H1 (cell line): Measurements from ENCODE around the gene SMAD7. TPM values are rescaled to one million over a fixed set of nuclear protein-coding genes. Genes with fewer than 3 reads are reported as not detected.

ENCODE experiments used
- CTCF ChIA-PET: fragments of 300-600 bp; sonication (Branson Sonifier 250); formaldehyde crosslinking; loops from one replicate; lab custom pipeline; 2021; ENCODE audit not compliant: partially characterized antibody; lab: Charles Lee
- POLR2A ChIA-PET: fragments of 300-600 bp; sonication (Branson Sonifier 250); formaldehyde crosslinking; loops from one replicate; lab custom pipeline; 2021; ENCODE audit warnings: inconsistent platforms; ENCODE audit not compliant: partially characterized antibody; lab: Charles Lee
- DNase-seq, 2 experiments: peaks; one replicate each; pipeline versions ENCODE4 v3.0.0 to v3.0.0-alpha.2; 2010 to 2022; ENCODE audit warnings: low spot score in 2 of 2, low read depth in 1 of 2, mixed read lengths in 1 of 2
- FAIRE-seq: peaks from 2 replicates; lab custom pipeline; 2011; peaks lifted over from hg19 to GRCh38; lab: Jason Lieb, UNC
- H2AFZ ChIP-seq: 2 replicates; pipeline ENCODE4 v1.8.1; 2012; ENCODE audit warnings: low read length, inconsistent platforms
- H2AK5ac ChIP-seq: 2 replicates; pipeline ENCODE4 v1.6.1; 2013; ENCODE audit warnings: low read depth, low read length
- H2BK120ac ChIP-seq: replicated peaks from 2 replicates; pipeline ENCODE3; 2013; ENCODE audit warnings: low read depth, low read length, inconsistent platforms
- H2BK12ac ChIP-seq: 2 replicates; pipeline ENCODE4 v1.6.1; 2013; ENCODE audit warnings: low read depth, low read length
- H2BK15ac ChIP-seq: 2 replicates; pipeline ENCODE4 v1.6.1; 2013; ENCODE audit warnings: low read length
- H2BK20ac ChIP-seq: 2 replicates; pipeline ENCODE4 v1.6.1; 2013; ENCODE audit warnings: low read length
- H2BK5ac ChIP-seq: 2 replicates; pipeline ENCODE4 v1.6.1; 2013; ENCODE audit warnings: low read depth, low read length
- H3K14ac ChIP-seq: 2 replicates; pipeline ENCODE4 v1.6.1; 2013; ENCODE audit warnings: inconsistent platforms; ENCODE audit not compliant: insufficient read length
- H3K18ac ChIP-seq: 2 replicates; pipeline ENCODE4 v1.6.1; 2013; ENCODE audit warnings: low read length; ENCODE audit errors: extremely low read depth
- H3K23ac ChIP-seq: 2 replicates; pipeline ENCODE4 v1.6.1; 2013; ENCODE audit warnings: inconsistent platforms; ENCODE audit not compliant: insufficient read length
- H3K23me2 ChIP-seq: 2 replicates; pipeline ENCODE4 v1.6.1; 2013; ENCODE audit warnings: low read depth, low read length
- H3K27ac ChIP-seq: 2 replicates; pipeline ENCODE4 v1.6.1; 2011; ENCODE audit warnings: low read depth, low read length, inconsistent platforms
- H3K27me3 ChIP-seq, 4 experiments: replicated peaks in 1 of 4; 1 replicate in 1 of 4; 2 replicates in 3 of 4; pipeline versions ENCODE4 v1.6.1 to v1.8.1; 2011 to 2013; ENCODE audit warnings: low read length in 3 of 4, mild to moderate bottlenecking in 3 of 4, inconsistent platforms in 2 of 4, mixed read lengths in 2 of 4, moderate library complexity in 1 of 4; ENCODE audit not compliant: control insufficient read depth in 3 of 4, insufficient read depth in 3 of 4; ENCODE audit errors: extremely low read depth in 1 of 4
- H3K36me3 ChIP-seq, 4 experiments: 2 replicates each; pipeline versions ENCODE4 v1.6.1 to v1.8.1; 2011 to 2013; ENCODE audit warnings: mild to moderate bottlenecking in 4 of 4, low read length in 3 of 4, moderate library complexity in 2 of 4, control low read depth in 1 of 4, inconsistent platforms in 1 of 4; ENCODE audit not compliant: insufficient read depth in 4 of 4, control insufficient read depth in 2 of 4
- H3K4ac ChIP-seq: replicated peaks from 2 replicates; pipeline ENCODE3; 2013; ENCODE audit warnings: low read length, low read depth, mixed read lengths, inconsistent platforms; ENCODE audit not compliant: insufficient read length
- H3K4me1 ChIP-seq, 4 experiments: replicated peaks in 1 of 4; 1 replicate in 1 of 4; 2 replicates in 3 of 4; pipeline versions ENCODE4 v1.6.1 to v1.8.1; 2011 to 2013; ENCODE audit warnings: low read length in 3 of 4, inconsistent platforms in 2 of 4, mixed read lengths in 1 of 4; ENCODE audit not compliant: insufficient read depth in 4 of 4, control insufficient read depth in 3 of 4
- H3K4me2 ChIP-seq, 2 experiments: 2 replicates each; pipeline versions ENCODE4 v1.6.1 to v1.8.1; 2011 to 2013; ENCODE audit warnings: low read depth in 2 of 2, low read length in 2 of 2, control low read depth in 1 of 2, inconsistent platforms in 1 of 2, mild to moderate bottlenecking in 1 of 2; ENCODE audit not compliant: insufficient read depth in 1 of 2
- H3K4me3 ChIP-seq, 4 experiments: fragments of 200-600, 300-600 bp in 1 of 4; sonication (generic), shearing (Covaris generic), sonication (Bioruptor Twin) in 1 of 4; 2 replicates each; pipeline versions ENCODE4 v1.5.1 to v1.8.1; 2011 to 2016; ENCODE audit warnings: low read length in 4 of 4, low read depth in 3 of 4, control low read depth in 2 of 4, inconsistent platforms in 2 of 4, mild to moderate bottlenecking in 2 of 4, mixed read lengths in 1 of 4, moderate library complexity in 1 of 4; ENCODE audit not compliant: insufficient read depth in 2 of 4; ENCODE audit errors: extremely low read depth in 1 of 4
- H3K56ac ChIP-seq: replicated peaks from 2 replicates; pipeline ENCODE3; 2013; ENCODE audit warnings: low read depth, mild to moderate bottlenecking, mixed read lengths, low read length, inconsistent platforms; ENCODE audit not compliant: insufficient read length
- H3K79me1 ChIP-seq: 2 replicates; pipeline ENCODE4 v1.6.1; 2013; ENCODE audit warnings: low read depth, low read length, control low read depth
- H3K79me2 ChIP-seq, 2 experiments: 2 replicates each; pipeline versions ENCODE4 v1.6.1 to v1.8.1; 2012 to 2013; ENCODE audit warnings: low read length in 2 of 2, mild to moderate bottlenecking in 2 of 2, inconsistent platforms in 1 of 2; ENCODE audit not compliant: insufficient read depth in 2 of 2, control insufficient read depth in 1 of 2
- H3K9ac ChIP-seq, 4 experiments: replicated peaks in 1 of 4; 1 replicate in 1 of 4; 2 replicates in 3 of 4; pipeline versions ENCODE4 v1.6.1 to v1.8.1; 2011 to 2013; ENCODE audit warnings: low read depth in 3 of 4, low read length in 3 of 4, control low read depth in 2 of 4, mild to moderate bottlenecking in 2 of 4, moderate library complexity in 2 of 4, inconsistent platforms in 1 of 4; ENCODE audit errors: extremely low read depth in 1 of 4
- H3K9me3 ChIP-seq, 2 experiments: 2 replicates each; pipeline versions ENCODE4 v1.6.1 to v1.8.1; 2012 to 2013; ENCODE audit warnings: mild to moderate bottlenecking in 2 of 2, moderate library complexity in 2 of 2, control low read depth in 1 of 2, inconsistent platforms in 1 of 2, low read depth in 1 of 2, low read length in 1 of 2, mixed read lengths in 1 of 2; ENCODE audit not compliant: insufficient read depth in 2 of 2
- H4K20me1 ChIP-seq, 2 experiments: replicated peaks in 1 of 2; 2 replicates each; pipeline versions ENCODE3 to v1.8.1; 2011 to 2013; ENCODE audit warnings: inconsistent platforms in 2 of 2, low read length in 2 of 2, mild to moderate bottlenecking in 1 of 2; ENCODE audit not compliant: insufficient read depth in 2 of 2, control insufficient read depth in 1 of 2
- H4K5ac ChIP-seq: 2 replicates; pipeline ENCODE4 v1.6.1; 2013; ENCODE audit warnings: low read length, low read depth, mixed read lengths, inconsistent platforms; ENCODE audit not compliant: insufficient read length
- H4K8ac ChIP-seq: 2 replicates; pipeline ENCODE4 v1.8.0; 2013; ENCODE audit warnings: mild to moderate bottlenecking, moderate library complexity, low read length, inconsistent platforms; ENCODE audit not compliant: insufficient read depth; ENCODE audit errors: extremely low read depth
- H4K91ac ChIP-seq: replicated peaks from 2 replicates; pipeline ENCODE3; 2013; ENCODE audit warnings: low read length, mixed read lengths, inconsistent platforms; ENCODE audit not compliant: insufficient read length
- JUND ChIP-seq: IDR thresholded peaks from 2 replicates; pipeline ENCODE4 v1.6.1; 2011; ENCODE audit warnings: mild to moderate bottlenecking, improper control_type of control experiment, low read length
- KDM1A ChIP-seq: fragments of 200-600, 300-600 bp; sonication (generic); IDR thresholded peaks from 2 replicates; pipeline ENCODE4 v1.7.1; 2016; ENCODE audit warnings: mild to moderate bottlenecking, low read length, borderline replicate concordance
- PHF8 ChIP-seq: fragments of 200-600 bp; sonication (generic); conservative IDR thresholded peaks from 2 replicates; pipeline ENCODE4 v1.7.1; 2012; ENCODE audit warnings: low read depth, mild to moderate bottlenecking, inconsistent platforms, low read length, moderate library complexity
- WGBS, 2 experiments: shearing (Covaris generic) in 1 of 2; methylation state at CpG; one replicate each; pipeline versions ENCODE4 v1.1.6 to v1.1.7; 2013 to 2015; ENCODE audit warnings: low lambda C conversion rate in 2 of 2, mixed read lengths in 2 of 2, inconsistent platforms in 1 of 2, low coverage in 1 of 2, missing lambda C conversion rate in 1 of 2; ENCODE audit not compliant: insufficient replicate concordance in 2 of 2, insufficient coverage in 1 of 2, insufficient read length in 1 of 2; ENCODE audit errors: extremely low coverage in 1 of 2, missing lambda C conversion rate in 1 of 2; 5-methylcytosine and 5-hydroxymethylcytosine counted together
- polyA plus RNA-seq, 7 experiments: library from polyadenylated mRNA; depleted of rRNA in 3 of 7; stranded (reverse) in 5 of 7; unstranded in 2 of 7; fragments of >200 nt in 5 of 7; fragments of 200-250 nt in 2 of 7; gene quantifications; 1 replicate in 5 of 7; 2 replicates in 1 of 7; 4 replicates in 1 of 7; pipeline versions ENCODE4 v1.2.1 to v1.2.3, GENCODE V29; 2011 to 2013; ENCODE audit warnings: missing spikeins in 2 of 7, mixed read lengths in 2 of 7
- total RNA-seq: library from RNA; stranded (reverse); fragmentation: NEBNext Ultra II Directional; extraction: Animal tissue kit (Norgen Biotek cat#: 25700); gene quantifications from 2 replicates; pipeline ENCODE4 v1.2.1, GENCODE V29; 2021

Gene SMAD7
- total and polyA plus RNA-seq, 2 of the 8 experiments (the other 6 are each of a cell fraction or from before 2014, with no cell fraction given): 6.5 to 15.5 TPM

- H3K4me2 ChIP-seq: no peak overlapping the region; a peak in 1 of 4 replicates
- peaks cover 0 to 6% of the 10 kb centered on the region in 2 experiments for H4K20me1 ChIP-seq
Observed at GRCh38 chr18:48923746-48924629, 26.8 kb downstream of the SMAD7 start.

More at GRCh38 chr18:48923746-48924629, 26.8 kb downstream of the SMAD7 start:
- H2AFZ ChIP-seq: no peak overlapping the region
- peaks cover 0 to 38% of the 10 kb centered on the region in 2 experiments; a peak in 3 of 4 replicates for H3K79me2 ChIP-seq
- H3K36me3 ChIP-seq: no peaks in the 10 kb centered on the region; a peak in 1 of 8 replicates
- no peak overlapping the region for H3K4ac ChIP-seq
- no peak overlapping the region for H2BK5ac ChIP-seq
- no peak for TF ChIP-seq KDM1A
- no peak for TF ChIP-seq PHF8
- no peak for TF ChIP-seq JUND
- no peak overlapping the region for H2BK120ac ChIP-seq
- DNase-seq (no peak), FAIRE-seq (no peak)
- peaks cover 2 to 34% (median 16%) of the 10 kb centered on the region in 4 experiments for H3K4me1 ChIP-seq
- H2BK12ac ChIP-seq: no peak overlapping the region; the same call in 1 of the 2 replicates
- no peak overlapping the region for H4K8ac ChIP-seq
- no peak overlapping the region for H2BK15ac ChIP-seq
- H3K9ac ChIP-seq: no peak overlapping the region
- H3K27me3 ChIP-seq: no peaks in the 10 kb centered on the region; a peak in 1 of 7 replicates
- H3K23ac ChIP-seq: no peak overlapping the region
- H3K79me1 ChIP-seq: peaks cover 20% of the 10 kb centered on the region
- no peak overlapping the region for H3K18ac ChIP-seq
- H3K14ac ChIP-seq: no peak overlapping the region
- H4K91ac ChIP-seq: no peak overlapping the region
- no peak overlapping the region for H2BK20ac ChIP-seq
- H4K5ac ChIP-seq: no peak overlapping the region
- no peaks in the 10 kb centered on the region for H3K23me2 ChIP-seq
- no peak overlapping the region for H3K4me3 ChIP-seq
- H3K9me3 ChIP-seq: no peaks in the 10 kb centered on the region
- WGBS, 2 experiments: 86% methylated on average over 12 of the region's 15 CpGs; no CpG with 5 or more reads in 1 of the 2 experiments
- H3K56ac ChIP-seq: no peak overlapping the region
- H2AK5ac ChIP-seq: 0 out of 2 replicates have a peak overlapping the region, but pooled peaks have one; percentile 8
- CTCF ChIA-PET: interaction anchor here (0.8 to 1.7 kb wide), 12 partner anchors 8 to 249 kb away, joined by 3 to 4 read pairs (median 3); no protein-coding TSS in a partner anchor
- no peak overlapping the region for H3K27ac ChIP-seq
- POLR2A ChIA-PET: interaction anchor here (0.6 to 1.9 kb wide), 8 partner anchors 9 to 117 kb away, joined by 3 to 5 read pairs (median 4); no protein-coding TSS in a partner anchor
